HG03378 (cell line): ENCODE data around the gene IFITM5.

ENCODE experiments used
- ATAC-seq: cut with Tn5 transposase; IDR thresholded peaks from one replicate; pipeline ENCODE4 v1.9.1; 2021; ENCODE audit warnings: mild to moderate bottlenecking, moderate library complexity; ENCODE audit not compliant: unreplicated experiment

The IFITM5 gene

GRCh38 chr11:285021-285893 is 14.1 kb downstream of the IFITM5 start:
- no peak for ATAC-seq

DNA sequence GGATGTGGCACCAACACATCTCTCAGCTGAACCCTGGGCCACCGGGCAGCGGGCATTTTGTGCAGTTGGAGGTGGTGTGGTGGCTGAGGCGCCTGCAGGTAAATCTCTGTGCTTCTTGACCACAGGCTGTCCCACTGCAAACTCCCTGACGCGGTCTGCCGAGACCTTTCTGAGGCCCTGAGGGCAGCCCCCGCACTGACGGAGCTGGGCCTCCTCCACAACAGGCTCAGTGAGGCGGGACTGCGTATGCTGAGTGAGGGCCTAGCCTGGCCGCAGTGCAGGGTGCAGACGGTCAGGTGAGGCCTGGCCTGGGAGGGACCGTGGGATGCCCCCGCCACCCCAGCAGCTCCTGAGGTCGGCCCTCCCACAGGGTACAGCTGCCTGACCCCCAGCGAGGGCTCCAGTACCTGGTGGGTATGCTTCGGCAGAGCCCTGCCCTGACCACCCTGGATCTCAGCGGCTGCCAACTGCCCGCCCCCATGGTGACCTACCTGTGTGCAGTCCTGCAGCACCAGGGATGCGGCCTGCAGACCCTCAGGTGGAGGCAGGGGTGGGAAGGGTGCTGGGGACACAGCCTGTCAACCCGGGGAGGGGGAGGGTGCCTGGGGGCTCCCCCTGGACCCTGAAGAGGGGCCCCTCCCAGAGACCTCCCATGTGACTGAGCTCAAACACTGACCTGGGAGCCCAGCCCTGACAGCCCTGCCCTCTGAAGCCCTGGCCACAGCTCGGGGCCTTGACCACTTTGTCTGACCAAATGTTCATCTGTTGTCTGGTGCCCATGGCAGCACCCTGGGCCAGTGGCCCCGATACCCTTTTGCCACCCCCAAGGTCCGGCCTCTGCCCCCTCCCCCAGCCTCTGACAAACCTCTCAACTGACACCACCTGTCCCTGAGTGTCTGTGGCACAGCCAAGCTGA is 15.0 kb downstream of the IFITM5 start:
- no peak for ATAC-seq

- no peak for ATAC-seq
Measured at GRCh38 chr11:283405-284104, 15.8 kb downstream of the IFITM5 start.

- no peak for ATAC-seq
Measured at GRCh38 chr11:282630-283360, 16.5 kb downstream of the IFITM5 start.

DNA sequence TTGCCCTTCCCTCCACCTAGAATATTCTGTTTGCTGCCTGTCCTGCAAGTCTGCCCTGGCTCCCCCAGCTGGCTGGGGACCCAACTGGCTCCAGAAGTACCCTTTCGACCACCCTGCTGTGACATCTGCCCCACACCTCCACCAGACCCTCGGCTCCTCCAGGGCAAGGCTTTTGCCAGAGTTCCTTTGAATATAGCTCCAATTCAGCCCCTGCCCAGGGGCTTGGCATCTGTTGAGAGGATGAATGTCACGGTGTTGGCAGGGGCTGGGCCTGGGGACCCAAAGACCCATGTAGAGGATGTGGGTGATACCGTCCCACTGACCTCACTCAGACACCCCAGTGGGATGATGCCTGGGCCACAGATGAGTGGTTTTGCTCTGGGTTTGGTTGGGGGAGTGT is 17.2 kb downstream of the IFITM5 start:
- no peak for ATAC-seq

DNA sequence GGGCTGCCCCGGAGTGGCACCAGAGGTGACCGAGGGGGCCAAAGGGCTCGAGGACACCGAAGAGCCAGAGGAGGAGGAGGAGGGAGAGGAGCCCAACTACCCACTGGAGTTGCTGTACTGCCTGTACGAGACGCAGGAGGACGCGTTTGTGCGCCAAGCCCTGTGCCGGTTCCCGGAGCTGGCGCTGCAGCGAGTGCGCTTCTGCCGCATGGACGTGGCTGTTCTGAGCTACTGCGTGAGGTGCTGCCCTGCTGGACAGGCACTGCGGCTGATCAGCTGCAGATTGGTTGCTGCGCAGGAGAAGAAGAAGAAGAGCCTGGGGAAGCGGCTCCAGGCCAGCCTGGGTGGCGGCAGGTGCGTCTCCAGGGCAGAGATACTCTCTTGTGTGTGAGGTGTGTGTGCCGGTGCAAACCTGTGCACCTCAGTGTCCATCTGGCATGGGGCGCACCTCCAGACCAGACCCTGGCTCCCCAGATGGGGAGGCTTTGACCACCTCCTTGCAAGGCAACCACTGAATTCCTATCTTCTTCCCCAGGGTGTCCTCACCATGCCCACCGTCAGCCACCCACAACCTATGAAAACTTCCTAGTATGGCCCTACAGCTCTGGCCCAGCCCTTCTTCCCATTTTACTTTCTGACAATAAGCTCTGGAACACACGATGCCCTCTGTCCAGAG is 17.7 kb downstream of the IFITM5 start:
- ATAC-seq = no peak

- ATAC-seq = no peak
Measured at GRCh38 chr11:280706-281485, 18.4 kb downstream of the IFITM5 start.

DNA sequence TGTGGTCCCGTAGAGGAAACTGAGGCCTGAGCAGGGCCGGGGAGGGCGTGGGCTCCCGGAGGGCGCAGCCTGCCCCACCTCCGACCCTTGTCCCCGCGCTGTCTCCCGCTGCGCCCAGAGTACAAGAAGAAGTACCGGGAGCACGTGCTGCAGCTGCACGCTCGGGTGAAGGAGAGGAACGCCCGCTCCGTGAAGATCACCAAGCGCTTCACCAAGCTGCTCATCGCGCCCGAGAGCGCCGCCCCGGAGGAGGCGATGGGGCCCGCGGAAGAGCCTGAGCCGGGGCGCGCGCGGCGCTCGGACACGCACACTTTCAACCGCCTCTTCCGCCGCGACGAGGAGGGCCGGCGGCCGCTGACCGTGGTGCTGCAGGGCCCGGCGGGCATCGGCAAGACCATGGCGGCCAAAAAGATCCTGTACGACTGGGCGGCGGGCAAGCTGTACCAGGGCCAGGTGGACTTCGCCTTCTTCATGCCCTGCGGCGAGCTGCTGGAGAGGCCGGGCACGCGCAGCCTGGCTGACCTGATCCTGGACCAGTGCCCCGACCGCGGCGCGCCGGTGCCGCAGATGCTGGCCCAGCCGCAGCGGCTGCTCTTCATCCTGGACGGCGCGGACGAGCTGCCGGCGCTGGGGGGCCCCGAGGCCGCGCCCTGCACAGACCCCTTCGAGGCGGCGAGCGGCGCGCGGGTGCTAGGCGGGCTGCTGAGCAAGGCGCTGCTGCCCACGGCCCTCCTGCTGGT is 19.2 kb downstream of the IFITM5 start:
- ATAC-seq = no peak

GRCh38 chr11:279040-279965 is 20.0 kb downstream of the IFITM5 start:
- no peak for ATAC-seq

- no peak for ATAC-seq
Measured at GRCh38 chr11:278001-278951, 21.1 kb downstream of the IFITM5 start, which contains the start of gene NLRP6. Gene NLRP6, plus strand, starts transcription at chr11:278407. Its CDS starts 163 bp downstream, at chr11:278570.

DNA sequence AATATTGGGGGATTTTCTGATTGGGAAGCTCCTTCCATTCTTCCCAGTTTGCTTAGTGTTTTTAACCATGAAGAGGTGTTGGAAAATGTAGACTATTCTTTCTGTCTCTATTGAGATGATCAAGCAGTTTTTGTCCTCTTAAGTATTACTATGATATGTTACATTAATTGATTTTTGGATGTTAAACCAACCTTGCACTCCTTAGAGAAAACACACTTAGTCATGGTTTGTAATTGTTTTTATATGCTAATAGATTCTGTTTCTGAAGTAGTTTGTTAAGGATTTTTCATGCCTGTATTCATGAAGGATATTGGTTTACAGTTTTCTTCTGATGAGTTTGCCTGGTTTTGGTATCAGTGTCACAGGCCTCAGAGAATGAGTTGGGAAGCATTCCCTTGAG is 23.1 kb downstream of the IFITM5 start:
- ATAC-seq = no peak

DNA sequence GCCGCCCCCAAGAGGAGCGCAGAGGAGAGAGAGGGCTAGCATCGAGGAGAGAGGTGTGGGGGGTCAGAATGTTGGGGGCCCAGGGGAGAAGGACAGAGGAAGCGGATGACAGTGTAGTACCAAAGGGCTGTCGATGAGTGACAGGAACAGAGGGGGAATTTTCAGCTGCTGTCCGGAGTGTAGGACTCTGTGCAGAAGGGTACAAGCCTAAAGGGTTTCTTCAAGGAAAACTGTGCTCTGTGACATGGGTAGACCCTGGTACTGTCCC is 26.5 kb downstream of the IFITM5 start:
- ATAC-seq = no peak

GRCh38 chr11:272195-272930 is 27.0 kb downstream of the IFITM5 start:
- ATAC-seq = no peak

DNA sequence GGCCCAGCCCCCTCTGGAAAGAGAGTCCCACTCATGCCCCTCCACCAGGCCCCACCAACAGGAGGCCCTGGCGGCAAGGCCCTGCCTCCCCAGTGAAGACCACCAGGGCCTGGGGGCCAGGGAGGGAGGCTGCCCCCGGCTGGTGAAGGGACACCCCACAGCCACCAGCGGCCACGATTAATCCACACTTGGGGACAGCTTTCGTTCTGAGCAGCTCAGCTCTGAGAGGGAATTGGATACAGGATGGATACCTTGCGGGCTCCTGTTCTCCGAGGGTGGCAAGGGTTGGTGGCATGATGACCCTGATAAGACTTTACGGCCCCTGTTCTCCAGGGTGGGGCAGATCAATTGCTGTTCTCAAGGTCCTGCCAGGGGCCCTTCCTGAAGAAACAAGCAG is 28.0 kb downstream of the IFITM5 start:
- no peak for ATAC-seq

DNA sequence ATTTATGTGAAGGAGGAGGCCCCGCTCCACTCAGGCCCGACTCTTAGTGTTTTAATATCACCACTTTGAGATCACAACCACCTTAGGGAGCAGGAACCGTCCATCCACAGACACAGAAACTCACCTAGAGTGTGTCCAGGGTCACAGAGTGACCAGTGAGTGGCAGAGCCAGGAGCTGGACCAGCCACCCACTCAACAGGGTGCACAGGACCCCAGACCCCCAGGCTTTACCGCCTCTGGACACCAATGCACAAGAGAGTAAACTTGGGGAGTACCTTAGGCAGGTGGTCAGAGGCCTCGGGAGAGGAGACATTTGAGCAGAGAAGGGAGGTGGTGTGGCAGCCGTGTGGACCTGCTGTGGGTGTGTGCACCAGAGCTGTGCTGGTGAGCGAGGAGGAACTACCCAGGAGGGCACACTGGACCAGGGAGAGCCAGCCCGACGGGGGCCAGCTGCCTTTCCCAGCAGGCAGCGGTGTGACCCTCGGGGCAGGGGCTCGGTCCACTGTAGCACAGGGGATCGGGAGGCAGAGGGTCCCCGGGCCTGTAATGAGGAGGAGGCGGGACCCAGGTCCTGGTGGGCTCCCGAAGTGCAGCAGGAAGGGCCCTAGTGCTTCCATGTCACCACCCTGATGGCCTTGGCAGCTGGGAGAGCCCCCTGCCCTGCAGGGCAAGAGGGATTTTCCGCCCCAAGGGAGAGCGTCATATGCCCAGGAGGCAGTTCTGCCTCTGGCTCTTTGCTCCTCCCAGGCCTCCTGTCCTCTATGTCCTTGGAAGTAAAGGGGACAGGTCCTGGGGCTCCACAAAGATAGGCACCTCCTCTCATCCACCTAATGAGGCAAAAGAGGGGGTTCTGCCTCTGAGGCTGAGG is 28.6 kb downstream of the IFITM5 start:
- no peak for ATAC-seq
